Gastrocnemius medialis (tissue), 4 donors: ENCODE data around the gene TNNT3.

Experiments used
- POLR2A ChIP-seq, 2 donors: fragments of 450-650 bp; IDR thresholded peaks; one replicate each; pipeline ENCODE4 v1.6.1; 2017; ENCODE audit warnings: antibody characterized with exemption in 2 of 2, mild to moderate bottlenecking in 2 of 2, moderate library complexity in 2 of 2
- TF ChIP-seq, protein P1 (sequence below), 5 experiments: fragments of 450-650 bp in 3 of 5; fragments of 200-600 bp in 2 of 5; sonication (generic) in 2 of 5; IDR thresholded peaks in 4 of 5; conservative IDR thresholded peaks in 1 of 5; 1 replicate in 4 of 5; 2 replicates in 1 of 5; pipeline ENCODE4 v1.5.1; 2016 to 2019; ENCODE audit warnings: antibody characterized with exemption in 5 of 5, mild to moderate bottlenecking in 3 of 5, moderate library complexity in 3 of 5

DNA sequence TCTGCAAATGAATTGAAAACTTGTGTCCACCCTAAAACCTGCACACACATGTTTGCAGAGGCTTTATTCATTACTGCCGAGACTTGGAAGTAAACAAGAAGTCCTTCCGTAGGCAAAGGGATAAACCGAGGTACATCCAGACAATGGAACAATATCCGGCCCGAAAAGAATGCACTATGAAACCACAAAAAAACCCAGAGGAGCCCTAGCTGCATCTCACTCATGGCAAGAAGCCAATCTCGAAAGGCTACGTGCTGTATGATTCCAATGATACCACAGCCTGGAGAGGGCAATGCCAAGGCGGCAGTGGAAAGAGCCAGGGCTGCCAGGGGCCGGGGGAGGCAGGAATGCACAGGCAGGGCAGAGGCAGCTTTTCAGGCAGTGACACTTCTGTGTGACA, 24.5 kb downstream of the TNNT3 start:
- no peak for TF ChIP-seq POLR2A (IDR thresholded peaks at IDR 0.05)
- TF ChIP-seq, protein P1, sequence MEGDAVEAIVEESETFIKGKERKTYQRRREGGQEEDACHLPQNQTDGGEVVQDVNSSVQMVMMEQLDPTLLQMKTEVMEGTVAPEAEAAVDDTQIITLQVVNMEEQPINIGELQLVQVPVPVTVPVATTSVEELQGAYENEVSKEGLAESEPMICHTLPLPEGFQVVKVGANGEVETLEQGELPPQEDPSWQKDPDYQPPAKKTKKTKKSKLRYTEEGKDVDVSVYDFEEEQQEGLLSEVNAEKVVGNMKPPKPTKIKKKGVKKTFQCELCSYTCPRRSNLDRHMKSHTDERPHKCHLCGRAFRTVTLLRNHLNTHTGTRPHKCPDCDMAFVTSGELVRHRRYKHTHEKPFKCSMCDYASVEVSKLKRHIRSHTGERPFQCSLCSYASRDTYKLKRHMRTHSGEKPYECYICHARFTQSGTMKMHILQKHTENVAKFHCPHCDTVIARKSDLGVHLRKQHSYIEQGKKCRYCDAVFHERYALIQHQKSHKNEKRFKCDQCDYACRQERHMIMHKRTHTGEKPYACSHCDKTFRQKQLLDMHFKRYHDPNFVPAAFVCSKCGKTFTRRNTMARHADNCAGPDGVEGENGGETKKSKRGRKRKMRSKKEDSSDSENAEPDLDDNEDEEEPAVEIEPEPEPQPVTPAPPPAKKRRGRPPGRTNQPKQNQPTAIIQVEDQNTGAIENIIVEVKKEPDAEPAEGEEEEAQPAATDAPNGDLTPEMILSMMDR (IDR thresholded peaks at IDR 0.05 in 4 of 5, conservative IDR thresholded peaks at IDR 0.05 in 1 of 5): no peak
